A673 (cell line): Measurements from ENCODE around the gene PRR15. TPM values are rescaled to one million over a fixed set of nuclear protein-coding genes. Genes with fewer than 3 reads are reported as not detected.

ENCODE experiments used
- BruUV-seq: library from RNA; stranded (reverse); fragments of 400-500 nt; replicated peaks from 2 replicates; lab custom pipeline; 2021; lab: Mats Ljungman, UMichigan
- CTCF ChIA-PET: fragments of 300-600 bp; sonication (Branson Sonifier 250); formaldehyde crosslinking; loops from one replicate; lab custom pipeline; 2022; ENCODE audit warnings: antibody characterized with exemption; lab: Charles Lee
- POLR2A ChIA-PET: fragments of 300-600 bp; sonication (Branson Sonifier 250); formaldehyde crosslinking; loops from one replicate; lab custom pipeline; 2022; ENCODE audit warnings: antibody characterized with exemption; ENCODE audit not compliant: low non-redundant PET; lab: Charles Lee
- DNase-seq: peaks from one replicate; pipeline ENCODE4 v3.0.0-alpha.2; 2015; ENCODE audit warnings: low spot score
- H3K27ac ChIP-seq: fragments of 200-600 bp; sonication (generic); 2 replicates; pipeline ENCODE4 v1.5.1; 2016; ENCODE audit warnings: mixed run types, low read depth, mild to moderate bottlenecking, mixed read lengths, antibody characterized with exemption, low read length; ENCODE audit not compliant: poor library complexity, severe bottlenecking
- H3K27me3 ChIP-seq: fragments of 200-600 bp; sonication (generic); replicated peaks from 2 replicates; pipeline ENCODE4 v1.6.1; 2017; ENCODE audit warnings: mixed run types, low read depth, mild to moderate bottlenecking, mixed read lengths, antibody characterized with exemption, low read length; ENCODE audit not compliant: insufficient read depth, poor library complexity
- H3K36me3 ChIP-seq: fragments of 200-600 bp; sonication (generic); 2 replicates; pipeline ENCODE4 v1.6.1; 2016; ENCODE audit warnings: mixed run types, mild to moderate bottlenecking, mixed read lengths, antibody characterized with exemption, low read length; ENCODE audit not compliant: insufficient read depth, poor library complexity, severe bottlenecking
- H3K4me1 ChIP-seq: fragments of 200-600 bp; sonication (generic); 2 replicates; pipeline ENCODE4 v1.6.1; 2017; ENCODE audit warnings: mixed run types, mild to moderate bottlenecking, mixed read lengths, antibody characterized with exemption, low read length; ENCODE audit not compliant: insufficient read depth, poor library complexity, severe bottlenecking
- H3K4me3 ChIP-seq: fragments of 200-600 bp; sonication (generic); 2 replicates; pipeline ENCODE4 v1.5.1; 2016; ENCODE audit warnings: low read depth, mixed run types, mild to moderate bottlenecking, mixed read lengths, low read length; ENCODE audit not compliant: poor library complexity, severe bottlenecking
- H3K9me3 ChIP-seq: fragments of 200-600 bp; sonication (generic); 2 replicates; pipeline ENCODE4 v1.6.1; 2016; ENCODE audit warnings: mixed run types, low read depth, mild to moderate bottlenecking, mixed read lengths, antibody characterized with exemption, low read length; ENCODE audit not compliant: poor library complexity, severe bottlenecking
- EZH2 ChIP-seq: fragments of 200-600 bp; sonication (generic); IDR thresholded peaks from 2 replicates; pipeline ENCODE4 v1.6.1; 2017; ENCODE audit warnings: borderline replicate concordance, low read depth, mild to moderate bottlenecking, mixed read lengths, antibody characterized with exemption, low read length; ENCODE audit not compliant: poor library complexity, severe bottlenecking
- intact Hi-C: fragments of 100-400 bp; cut with micrococcal nuclease; formaldehyde crosslinking; loops from one replicate; pipeline ENCODE4 v1.10.0; 2022; ENCODE audit not compliant: unreplicated experiment
- total RNA-seq: library from RNA; stranded (reverse); gene quantifications from 2 replicates; pipeline ENCODE4 v1.2.3, GENCODE V29; 2021
- TF ChIP-seq, protein P1 (sequence below): fragments of 300-800, 200-600 bp; sonication (generic); conservative IDR thresholded peaks from 2 replicates; pipeline ENCODE4 v1.5.1; 2017; ENCODE audit warnings: low read depth, mild to moderate bottlenecking, antibody characterized with exemption, low read length, moderate library complexity, mixed read lengths

The PRR15 gene
- total RNA-seq, 1 experiment from 2014 or later = 0.17 TPM

DNA sequence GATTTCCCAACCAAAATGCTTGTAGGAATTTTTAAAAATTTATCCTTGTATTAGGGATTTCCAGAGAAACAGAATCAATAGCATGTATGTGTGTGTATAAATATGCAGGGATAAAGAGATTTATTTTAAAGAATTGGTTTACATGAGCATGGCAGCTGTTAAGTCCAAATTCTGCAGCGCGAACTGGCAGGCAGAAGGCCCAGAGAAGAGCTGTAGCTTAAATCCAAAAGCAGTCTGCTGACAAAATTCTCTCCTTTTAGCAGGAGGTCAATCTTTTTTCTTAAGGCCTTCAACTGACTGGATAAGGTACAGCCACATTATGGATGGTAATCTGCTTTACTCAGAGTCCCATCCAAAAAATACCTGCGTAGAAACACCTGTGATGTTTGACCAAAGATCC is 42.0 kb downstream of the PRR15 start:
- no TSS peak for BruUV-seq
- no peak overlapping the region for H3K4me3 ChIP-seq
- H3K27ac ChIP-seq = no peak overlapping the region
- no peak for TF ChIP-seq EZH2
- TF ChIP-seq, protein P1, sequence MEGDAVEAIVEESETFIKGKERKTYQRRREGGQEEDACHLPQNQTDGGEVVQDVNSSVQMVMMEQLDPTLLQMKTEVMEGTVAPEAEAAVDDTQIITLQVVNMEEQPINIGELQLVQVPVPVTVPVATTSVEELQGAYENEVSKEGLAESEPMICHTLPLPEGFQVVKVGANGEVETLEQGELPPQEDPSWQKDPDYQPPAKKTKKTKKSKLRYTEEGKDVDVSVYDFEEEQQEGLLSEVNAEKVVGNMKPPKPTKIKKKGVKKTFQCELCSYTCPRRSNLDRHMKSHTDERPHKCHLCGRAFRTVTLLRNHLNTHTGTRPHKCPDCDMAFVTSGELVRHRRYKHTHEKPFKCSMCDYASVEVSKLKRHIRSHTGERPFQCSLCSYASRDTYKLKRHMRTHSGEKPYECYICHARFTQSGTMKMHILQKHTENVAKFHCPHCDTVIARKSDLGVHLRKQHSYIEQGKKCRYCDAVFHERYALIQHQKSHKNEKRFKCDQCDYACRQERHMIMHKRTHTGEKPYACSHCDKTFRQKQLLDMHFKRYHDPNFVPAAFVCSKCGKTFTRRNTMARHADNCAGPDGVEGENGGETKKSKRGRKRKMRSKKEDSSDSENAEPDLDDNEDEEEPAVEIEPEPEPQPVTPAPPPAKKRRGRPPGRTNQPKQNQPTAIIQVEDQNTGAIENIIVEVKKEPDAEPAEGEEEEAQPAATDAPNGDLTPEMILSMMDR = no peak
- no peaks in the 10 kb centered on the region for H3K27me3 ChIP-seq
- no peak for DNase-seq
- intact Hi-C loops = no loop called here
- POLR2A ChIA-PET = interaction anchor here (0.5 kb wide), 1 partner anchor 657 kb away, joined by 9 read pairs; no protein-coding TSS in a partner anchor
- no peaks in the 10 kb centered on the region for H3K9me3 ChIP-seq
- no peaks in the 10 kb centered on the region for H3K4me1 ChIP-seq
- no peaks in the 10 kb centered on the region for H3K36me3 ChIP-seq
- CTCF ChIA-PET = interaction anchor here (0.5 kb wide), 1 partner anchor 66 kb away, joined by 12 read pairs; no protein-coding TSS in a partner anchor

DNA sequence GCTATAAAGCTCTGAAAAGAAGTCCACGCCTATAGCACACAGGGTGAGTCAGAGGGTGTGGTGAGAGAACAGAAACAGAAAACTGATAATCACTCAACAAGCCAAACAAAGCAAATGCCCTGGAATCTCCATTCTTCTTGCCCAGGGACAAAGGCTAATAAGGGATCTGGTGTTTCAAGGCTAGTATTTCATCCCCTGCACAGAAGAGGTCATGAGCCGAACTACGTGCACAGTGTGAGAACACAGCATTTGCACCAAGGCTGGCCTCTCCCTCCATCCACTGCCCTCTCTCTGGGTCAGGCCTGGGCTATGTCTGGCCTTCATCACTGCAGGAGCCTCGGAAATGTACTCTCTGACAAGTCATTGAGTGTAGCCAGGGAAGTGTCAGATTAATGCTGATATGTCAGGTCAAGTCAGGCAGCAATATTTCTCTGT is 42.7 kb downstream of the PRR15 start:
- BruUV-seq = no TSS peak
- intact Hi-C loops = no loop called here
- H3K4me3 ChIP-seq = no peak overlapping the region
- DNase-seq = no peak
- H3K36me3 ChIP-seq = no peaks in the 10 kb centered on the region
- TF ChIP-seq EZH2 = no peak
- TF ChIP-seq, protein P1 = no peak
- no peaks in the 10 kb centered on the region for H3K9me3 ChIP-seq
- ChIA-PET POLR2A (interaction anchor here (0.5 kb wide), 1 partner anchor 656 kb away, joined by 9 read pairs; no protein-coding TSS in a partner anchor), CTCF (interaction anchor here (0.5 kb wide), 1 partner anchor 65 kb away, joined by 12 read pairs; no protein-coding TSS in a partner anchor)
- H3K27me3 ChIP-seq = no peaks in the 10 kb centered on the region
- H3K27ac ChIP-seq = no peak overlapping the region
- H3K4me1 ChIP-seq = no peaks in the 10 kb centered on the region

DNA sequence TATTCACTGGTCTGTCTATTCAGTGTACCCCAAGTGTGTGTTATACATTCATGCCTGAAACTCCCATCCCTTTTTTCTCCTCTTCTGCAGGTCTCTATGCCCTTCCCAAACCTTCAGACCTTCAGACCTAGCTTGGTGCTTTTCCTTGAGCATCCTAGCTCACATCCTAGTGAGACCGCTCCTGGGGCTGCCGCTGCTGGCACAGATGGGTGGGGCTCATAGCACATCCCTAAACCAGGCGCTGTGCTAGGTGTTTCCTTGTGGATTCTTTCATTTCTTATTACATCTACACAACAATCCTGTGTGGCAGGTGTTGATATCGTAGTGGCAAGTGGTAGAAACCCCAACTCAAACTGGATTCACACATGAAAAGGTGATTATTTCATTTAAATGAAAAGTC is 43.2 kb downstream of the PRR15 start:
- no peaks in the 10 kb centered on the region for H3K4me1 ChIP-seq
- no TSS peak for BruUV-seq
- H3K36me3 ChIP-seq = no peaks in the 10 kb centered on the region
- no peaks in the 10 kb centered on the region for H3K9me3 ChIP-seq
- no peaks in the 10 kb centered on the region for H3K27me3 ChIP-seq
- intact Hi-C loops = no loop called here
- CTCF ChIA-PET = no interaction called here
- DNase-seq = no peak
- TF ChIP-seq EZH2 = no peak
- TF ChIP-seq, protein P1 = no peak
- no peak overlapping the region for H3K27ac ChIP-seq
- POLR2A ChIA-PET = no interaction called here
- H3K4me3 ChIP-seq = no peak overlapping the region
